Memory B cell (primary cell): ENCODE measurements around the gene NLGN4Y.
A peak's percentile ranks its signal among the peaks of the same experiment; 100 is the strongest.
"Not testable (repeated sequence)": the region's sequence is repeated elsewhere in the genome, so short reads cannot be mapped to it uniquely, and the experiment has no call there.

Source experiments
- ATAC-seq: fragments of 150-1000 bp; cut with Tn5 transposase; 2 replicates; pipeline ENCODE4 v1.10.0; 2021; ENCODE audit warnings: low read depth, mild to moderate bottlenecking, moderate library complexity
- DNase-seq, 2 donors: peaks; one replicate each; pipeline ENCODE4 v3.0.0; 2022; ENCODE audit warnings: low spot score in 2 of 2
- H3K27ac Mint-ChIP-seq: one replicate; pipeline ENCODE4 v1.8.0; 2022; ENCODE audit warnings: mild to moderate bottlenecking, moderate library complexity, mixed read lengths
- H3K27me3 Mint-ChIP-seq: one replicate; pipeline ENCODE4 v1.8.0; 2022; ENCODE audit warnings: mixed read lengths
- H3K36me3 Mint-ChIP-seq: one replicate; pipeline ENCODE4 v1.8.0; 2022; ENCODE audit warnings: mild to moderate bottlenecking, mixed read lengths
- H3K4me1 Mint-ChIP-seq: one replicate; pipeline ENCODE4 v1.8.0; 2022; ENCODE audit warnings: mixed read lengths
- H3K4me3 Mint-ChIP-seq: one replicate; pipeline ENCODE4 v1.8.0; 2022; ENCODE audit warnings: mild to moderate bottlenecking, moderate library complexity, mixed read lengths
- H3K9me3 Mint-ChIP-seq: one replicate; pipeline ENCODE4 v1.8.0; 2022; ENCODE audit warnings: mixed read lengths

The NLGN4Y gene

DNA sequence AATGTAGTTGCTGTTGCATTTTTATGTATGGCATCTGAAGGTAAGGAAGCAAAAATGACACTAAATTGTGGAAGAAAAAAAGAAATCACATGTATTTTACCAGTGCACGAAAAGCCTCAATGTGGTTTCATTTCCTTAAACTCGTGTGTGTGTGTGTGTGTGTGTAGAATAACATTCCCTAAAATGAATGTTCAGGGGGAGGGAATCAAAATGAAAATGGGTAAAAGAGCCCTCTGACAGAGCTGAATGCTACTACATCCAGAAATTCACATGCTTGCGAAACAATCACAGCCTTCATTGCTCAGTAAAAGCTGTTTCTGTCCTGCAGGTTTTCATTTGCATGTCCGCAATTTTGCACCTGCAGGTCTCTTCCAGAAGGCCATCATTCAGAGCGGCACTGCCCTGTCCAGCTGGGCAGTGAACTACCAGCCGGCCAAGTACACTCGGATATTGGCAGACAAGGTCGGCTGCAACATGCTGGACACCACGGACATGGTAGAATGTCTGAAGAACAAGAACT, 305.1 kb downstream of the NLGN4Y start:
- ATAC-seq (no peak), DNase-seq (no peak)
- Mint-ChIP-seq H3K4me1 (peaks cover 10% of the 10 kb centered on the region), H3K36me3 (peaks cover 13% of the 10 kb centered on the region), H3K4me3 (no peak overlapping the region), H3K27ac (no peak overlapping the region), H3K27me3 (no peaks in the 10 kb centered on the region), H3K9me3 (peaks cover 2% of the 10 kb centered on the region)

- H3K27ac Mint-ChIP-seq: peak overlapping the region; percentile 28
- no peak for DNase-seq
- ATAC-seq: peak; percentile 51
- H3K27me3 Mint-ChIP-seq: no peaks in the 10 kb centered on the region
- H3K4me1 Mint-ChIP-seq: peaks cover 13% of the 10 kb centered on the region
- no peak overlapping the region for H3K4me3 Mint-ChIP-seq
- peaks cover 8% of the 10 kb centered on the region for H3K36me3 Mint-ChIP-seq
- peaks cover 5% of the 10 kb centered on the region for H3K9me3 Mint-ChIP-seq
Measured at GRCh38 chrY:14834103-14835060, 310.1 kb downstream of the NLGN4Y start.

DNA sequence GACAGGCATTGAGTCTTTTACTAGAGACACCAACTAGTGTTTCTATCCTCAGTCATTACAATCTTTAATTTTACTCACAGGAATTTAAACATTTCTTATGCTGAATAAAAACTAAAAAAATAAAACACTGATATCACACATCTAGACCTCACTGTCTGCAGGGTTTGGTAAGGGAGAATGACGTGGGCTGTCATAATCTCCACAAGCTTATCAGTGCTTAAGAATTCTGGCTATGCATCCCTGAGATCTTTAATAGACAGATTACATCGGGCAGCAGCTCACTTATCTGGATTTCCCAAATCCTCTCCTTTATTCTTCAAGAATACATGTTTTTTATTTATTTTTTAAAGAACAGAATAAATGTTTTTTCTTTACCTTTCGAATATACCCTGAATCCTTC, 313.1 kb downstream of the NLGN4Y start:
- Mint-ChIP-seq H3K4me1 (peaks cover 13% of the 10 kb centered on the region), H3K4me3 (no peak overlapping the region), H3K27me3 (no peaks in the 10 kb centered on the region), H3K9me3 (peaks cover 4% of the 10 kb centered on the region), H3K27ac (no peak overlapping the region), H3K36me3 (peaks cover 3% of the 10 kb centered on the region)
- ATAC-seq: no peak
- no peak for DNase-seq

DNA sequence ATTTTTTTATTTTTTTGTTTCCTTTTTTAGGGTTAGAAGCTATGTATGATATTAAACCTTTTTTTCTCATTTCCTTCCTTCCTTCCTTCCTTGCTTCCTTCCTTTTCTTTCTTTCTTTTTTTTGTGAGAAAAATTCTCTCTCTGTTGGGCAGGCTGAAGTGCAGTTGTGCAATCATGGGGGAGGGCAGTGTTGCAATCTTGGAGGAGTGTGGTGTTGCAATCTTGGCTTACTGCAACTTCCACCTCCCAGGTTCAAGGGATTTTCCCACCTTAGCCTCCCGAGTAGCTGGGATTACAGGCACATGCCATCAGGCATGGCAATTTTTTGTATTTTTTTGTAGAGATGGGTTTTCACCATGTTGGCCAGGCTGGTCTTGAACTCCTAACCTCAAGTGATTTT, 326.4 kb downstream of the NLGN4Y start:
- no peak for DNase-seq
- Mint-ChIP-seq H3K36me3 (no peaks in the 10 kb centered on the region), H3K4me1 (no peaks in the 10 kb centered on the region), H3K9me3 (no peaks in the 10 kb centered on the region), H3K27ac (no peak overlapping the region), H3K4me3 (no peak overlapping the region), H3K27me3 (peaks cover 4% of the 10 kb centered on the region)
- no peak for ATAC-seq

DNA sequence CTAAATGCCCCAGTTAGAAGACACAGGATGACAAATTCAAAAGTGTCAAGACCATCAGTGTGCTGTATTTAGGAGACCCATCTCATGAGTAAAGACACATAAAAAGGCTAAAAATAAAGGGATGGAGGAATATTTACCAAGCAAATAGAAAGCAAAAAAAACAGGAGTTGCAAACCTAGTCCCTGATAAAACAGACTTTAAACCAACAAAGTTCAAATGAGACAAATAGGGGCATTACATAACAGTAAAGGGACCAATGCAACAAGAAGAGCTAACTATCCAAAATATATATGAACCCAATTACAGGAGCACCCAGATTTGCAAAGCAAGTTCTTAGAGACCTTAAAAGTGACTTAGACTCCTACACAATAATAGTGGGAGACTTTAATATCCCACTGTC, 336.1 kb downstream of the NLGN4Y start:
- H3K9me3 Mint-ChIP-seq: no peaks in the 10 kb centered on the region
- no peaks in the 10 kb centered on the region for H3K27me3 Mint-ChIP-seq
- ATAC-seq: no peak
- no peaks in the 10 kb centered on the region for H3K4me1 Mint-ChIP-seq
- H3K27ac Mint-ChIP-seq: no peak overlapping the region
- DNase-seq: no peak
- no peaks in the 10 kb centered on the region for H3K36me3 Mint-ChIP-seq
- no peak overlapping the region for H3K4me3 Mint-ChIP-seq

DNA sequence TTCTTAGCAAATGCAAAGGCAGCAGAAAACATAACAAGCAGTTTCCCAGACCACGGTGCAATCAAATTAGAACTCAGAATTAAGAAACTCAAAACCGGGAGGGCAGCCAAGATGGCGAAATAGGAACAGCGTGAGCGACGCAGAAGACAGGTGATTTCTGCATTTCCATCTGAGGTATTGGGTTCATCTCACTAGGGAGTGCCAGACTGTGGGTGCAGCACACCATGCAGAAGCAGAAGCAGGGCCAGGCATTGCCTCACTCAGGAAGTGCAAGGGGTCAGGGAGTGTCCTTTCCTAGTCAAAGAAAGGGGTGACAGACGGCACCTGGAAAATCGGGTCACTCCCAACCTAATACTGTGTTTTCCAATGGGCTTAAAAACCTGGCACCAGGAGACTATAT, 336.7 kb downstream of the NLGN4Y start:
- H3K27me3 Mint-ChIP-seq, H3K9me3 Mint-ChIP-seq, H3K4me3 Mint-ChIP-seq, H3K36me3 Mint-ChIP-seq, ATAC-seq, DNase-seq, H3K27ac Mint-ChIP-seq, H3K4me1 Mint-ChIP-seq: not testable (repeated sequence)

DNA sequence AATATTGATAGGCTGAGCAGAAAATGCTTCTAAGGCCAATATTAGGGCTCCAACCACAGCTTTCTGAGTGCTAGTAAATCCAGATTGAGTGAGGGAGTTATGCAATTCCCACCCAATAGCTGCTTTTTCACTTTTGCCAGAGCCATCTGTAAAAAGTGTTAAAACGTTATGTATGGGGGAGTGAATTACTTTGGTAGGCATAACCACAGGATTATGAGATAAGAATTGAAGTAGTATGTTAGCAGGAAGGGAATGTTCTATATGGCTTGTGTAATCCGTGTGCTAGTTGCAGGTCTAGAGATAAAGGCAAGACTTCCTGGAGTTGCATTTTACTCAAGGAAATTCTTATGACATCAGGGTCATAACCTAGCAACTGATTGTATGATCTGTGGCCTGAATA, 347.6 kb downstream of the NLGN4Y start:
- H3K36me3 Mint-ChIP-seq: no peaks in the 10 kb centered on the region
- ATAC-seq: no peak

More for the DNA sequence above, 347.6 kb downstream of the NLGN4Y start:
- Mint-ChIP-seq H3K4me1 (no peaks in the 10 kb centered on the region), H3K27ac (no peak overlapping the region), H3K4me3 (no peak overlapping the region), H3K9me3 (peaks cover 5% of the 10 kb centered on the region), H3K27me3 (no peaks in the 10 kb centered on the region)
- DNase-seq: no peak
